ENCODE data around the gene WNT6.

DNA sequence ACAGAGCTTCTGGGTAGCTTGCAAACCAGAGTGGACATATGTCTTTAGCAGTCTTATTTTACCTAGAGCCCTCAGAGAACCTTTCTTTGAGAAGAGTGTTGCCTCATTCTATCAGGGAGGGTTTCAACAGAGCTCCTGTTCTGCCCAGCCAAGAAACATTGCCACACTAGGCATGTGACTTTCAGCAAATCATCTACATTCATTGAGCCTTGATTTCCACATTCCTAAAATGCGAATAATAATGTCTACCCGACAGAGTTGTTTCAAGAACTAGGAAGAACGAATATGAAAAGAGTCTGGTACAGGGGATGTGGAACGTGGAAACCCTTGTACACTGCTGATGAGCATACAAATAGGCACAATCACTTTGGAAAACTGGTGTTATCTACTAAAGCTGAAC, 20.2 kb upstream of the WNT6 start:
- TF ChIP-seq, protein P1, sequence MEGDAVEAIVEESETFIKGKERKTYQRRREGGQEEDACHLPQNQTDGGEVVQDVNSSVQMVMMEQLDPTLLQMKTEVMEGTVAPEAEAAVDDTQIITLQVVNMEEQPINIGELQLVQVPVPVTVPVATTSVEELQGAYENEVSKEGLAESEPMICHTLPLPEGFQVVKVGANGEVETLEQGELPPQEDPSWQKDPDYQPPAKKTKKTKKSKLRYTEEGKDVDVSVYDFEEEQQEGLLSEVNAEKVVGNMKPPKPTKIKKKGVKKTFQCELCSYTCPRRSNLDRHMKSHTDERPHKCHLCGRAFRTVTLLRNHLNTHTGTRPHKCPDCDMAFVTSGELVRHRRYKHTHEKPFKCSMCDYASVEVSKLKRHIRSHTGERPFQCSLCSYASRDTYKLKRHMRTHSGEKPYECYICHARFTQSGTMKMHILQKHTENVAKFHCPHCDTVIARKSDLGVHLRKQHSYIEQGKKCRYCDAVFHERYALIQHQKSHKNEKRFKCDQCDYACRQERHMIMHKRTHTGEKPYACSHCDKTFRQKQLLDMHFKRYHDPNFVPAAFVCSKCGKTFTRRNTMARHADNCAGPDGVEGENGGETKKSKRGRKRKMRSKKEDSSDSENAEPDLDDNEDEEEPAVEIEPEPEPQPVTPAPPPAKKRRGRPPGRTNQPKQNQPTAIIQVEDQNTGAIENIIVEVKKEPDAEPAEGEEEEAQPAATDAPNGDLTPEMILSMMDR (IDR thresholded peaks at IDR 0.05): no peak
- TF ChIP-seq POLR2A (IDR thresholded peaks at IDR 0.05): no peak
